ENCODE results near the gene BBS9.

DNA sequence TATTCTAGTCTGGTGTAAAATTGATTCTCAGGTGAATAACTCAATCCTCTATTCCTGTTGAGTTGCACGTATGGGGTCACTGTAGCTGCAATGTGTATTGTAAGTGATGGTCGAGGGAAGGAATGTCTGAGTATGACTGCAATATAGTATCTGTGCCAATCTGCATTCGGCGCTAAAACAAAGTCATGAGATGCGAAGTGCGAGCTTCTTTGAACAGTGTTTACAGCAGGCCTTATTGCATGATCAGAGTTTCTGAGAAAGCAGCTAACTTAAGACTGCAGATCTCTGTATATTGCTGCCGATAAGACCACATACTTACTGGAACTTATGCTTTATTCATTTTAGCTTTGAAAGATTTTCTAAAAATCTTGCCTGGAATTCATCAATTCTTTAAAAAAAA, 434.3 kb downstream of the BBS9 start:
- TF ChIP-seq, protein P1, sequence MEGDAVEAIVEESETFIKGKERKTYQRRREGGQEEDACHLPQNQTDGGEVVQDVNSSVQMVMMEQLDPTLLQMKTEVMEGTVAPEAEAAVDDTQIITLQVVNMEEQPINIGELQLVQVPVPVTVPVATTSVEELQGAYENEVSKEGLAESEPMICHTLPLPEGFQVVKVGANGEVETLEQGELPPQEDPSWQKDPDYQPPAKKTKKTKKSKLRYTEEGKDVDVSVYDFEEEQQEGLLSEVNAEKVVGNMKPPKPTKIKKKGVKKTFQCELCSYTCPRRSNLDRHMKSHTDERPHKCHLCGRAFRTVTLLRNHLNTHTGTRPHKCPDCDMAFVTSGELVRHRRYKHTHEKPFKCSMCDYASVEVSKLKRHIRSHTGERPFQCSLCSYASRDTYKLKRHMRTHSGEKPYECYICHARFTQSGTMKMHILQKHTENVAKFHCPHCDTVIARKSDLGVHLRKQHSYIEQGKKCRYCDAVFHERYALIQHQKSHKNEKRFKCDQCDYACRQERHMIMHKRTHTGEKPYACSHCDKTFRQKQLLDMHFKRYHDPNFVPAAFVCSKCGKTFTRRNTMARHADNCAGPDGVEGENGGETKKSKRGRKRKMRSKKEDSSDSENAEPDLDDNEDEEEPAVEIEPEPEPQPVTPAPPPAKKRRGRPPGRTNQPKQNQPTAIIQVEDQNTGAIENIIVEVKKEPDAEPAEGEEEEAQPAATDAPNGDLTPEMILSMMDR (IDR thresholded peaks at IDR 0.05; ENCODE audit: extremely low read depth in 1 of 2, insufficient read depth in 1 of 2, low read depth in 1 of 2, low read length in 2 of 2) = no peak
- TF ChIP-seq POLR2A (IDR thresholded peaks at IDR 0.05; ENCODE audit: low read depth, low read length) (no peak), FOS (IDR thresholded peaks at IDR 0.05; ENCODE audit: borderline replicate concordance, insufficient read depth, low read length) (no peak), POLR2AphosphoS5 (IDR thresholded peaks at IDR 0.05; ENCODE audit: insufficient read depth, low read depth, low read length) (no peak)
- TF ChIP-seq, protein P2, sequence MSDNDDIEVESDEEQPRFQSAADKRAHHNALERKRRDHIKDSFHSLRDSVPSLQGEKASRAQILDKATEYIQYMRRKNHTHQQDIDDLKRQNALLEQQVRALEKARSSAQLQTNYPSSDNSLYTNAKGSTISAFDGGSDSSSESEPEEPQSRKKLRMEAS (IDR thresholded peaks at IDR 0.05; ENCODE audit: insufficient read depth, insufficient read length) = no peak

Measured in endothelial cell of umbilical vein (primary cell).